Naive B cell (primary cell): ENCODE results near the gene ZNF680. TPM values are rescaled to one million over a fixed set of nuclear protein-coding genes. Genes with fewer than 3 reads are reported as not detected.

ENCODE experiments used
- polyA plus RNA-seq, 6 donors: library from polyadenylated mRNA; unstranded; fragments of 300-500 nt; fragmentation: Illumina TruSeq; gene quantifications; one replicate each; pipeline ENCODE4 v1.2.3, GENCODE V29; 2021; ENCODE audit warnings: low read depth in 6 of 6

Gene ZNF680
- polyA plus RNA-seq, 6 donors from 2014 or later: 3.7 to 16.9 (median 14.3) TPM

Other genes starting within 250 kb of the ZNF680 start
- gene ZNF736, start 249.1 kb downstream of the ZNF680 start, polyA plus RNA-seq: 1 to 10 TPM; 4.6 to 8.7 (median 7.6) TPM
- 10 to 100 TPM; 13.6 to 37.3 (median 23.6) TPM for gene ZNF107, start 103.1 kb upstream of the ZNF680 start, polyA plus RNA-seq
- gene ZNF138, start 231.4 kb upstream of the ZNF680 start, polyA plus RNA-seq: 10 to 100 TPM; 12.9 to 24.5 (median 21.6) TPM